ENCODE results near the gene DTX1.

- TF ChIP-seq, protein P1, sequence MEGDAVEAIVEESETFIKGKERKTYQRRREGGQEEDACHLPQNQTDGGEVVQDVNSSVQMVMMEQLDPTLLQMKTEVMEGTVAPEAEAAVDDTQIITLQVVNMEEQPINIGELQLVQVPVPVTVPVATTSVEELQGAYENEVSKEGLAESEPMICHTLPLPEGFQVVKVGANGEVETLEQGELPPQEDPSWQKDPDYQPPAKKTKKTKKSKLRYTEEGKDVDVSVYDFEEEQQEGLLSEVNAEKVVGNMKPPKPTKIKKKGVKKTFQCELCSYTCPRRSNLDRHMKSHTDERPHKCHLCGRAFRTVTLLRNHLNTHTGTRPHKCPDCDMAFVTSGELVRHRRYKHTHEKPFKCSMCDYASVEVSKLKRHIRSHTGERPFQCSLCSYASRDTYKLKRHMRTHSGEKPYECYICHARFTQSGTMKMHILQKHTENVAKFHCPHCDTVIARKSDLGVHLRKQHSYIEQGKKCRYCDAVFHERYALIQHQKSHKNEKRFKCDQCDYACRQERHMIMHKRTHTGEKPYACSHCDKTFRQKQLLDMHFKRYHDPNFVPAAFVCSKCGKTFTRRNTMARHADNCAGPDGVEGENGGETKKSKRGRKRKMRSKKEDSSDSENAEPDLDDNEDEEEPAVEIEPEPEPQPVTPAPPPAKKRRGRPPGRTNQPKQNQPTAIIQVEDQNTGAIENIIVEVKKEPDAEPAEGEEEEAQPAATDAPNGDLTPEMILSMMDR (IDR thresholded peaks at IDR 0.05 in 4 of 5, conservative IDR thresholded peaks at IDR 0.05 in 1 of 5), result no peak
- no peak for TF ChIP-seq POLR2A (IDR thresholded peaks at IDR 0.05)
Measured at GRCh38 chr12:113091506-113091905, 35.0 kb downstream of the DTX1 start.
